ENCODE measurements around the gene CELF5. TPM values are rescaled to one million over a fixed set of nuclear protein-coding genes. Genes with fewer than 3 reads are reported as not detected.

CELF5 gene
- total and polyA plus RNA-seq, 9 donors: 1.3 to 6.4 (median 2.8) TPM

DNA sequence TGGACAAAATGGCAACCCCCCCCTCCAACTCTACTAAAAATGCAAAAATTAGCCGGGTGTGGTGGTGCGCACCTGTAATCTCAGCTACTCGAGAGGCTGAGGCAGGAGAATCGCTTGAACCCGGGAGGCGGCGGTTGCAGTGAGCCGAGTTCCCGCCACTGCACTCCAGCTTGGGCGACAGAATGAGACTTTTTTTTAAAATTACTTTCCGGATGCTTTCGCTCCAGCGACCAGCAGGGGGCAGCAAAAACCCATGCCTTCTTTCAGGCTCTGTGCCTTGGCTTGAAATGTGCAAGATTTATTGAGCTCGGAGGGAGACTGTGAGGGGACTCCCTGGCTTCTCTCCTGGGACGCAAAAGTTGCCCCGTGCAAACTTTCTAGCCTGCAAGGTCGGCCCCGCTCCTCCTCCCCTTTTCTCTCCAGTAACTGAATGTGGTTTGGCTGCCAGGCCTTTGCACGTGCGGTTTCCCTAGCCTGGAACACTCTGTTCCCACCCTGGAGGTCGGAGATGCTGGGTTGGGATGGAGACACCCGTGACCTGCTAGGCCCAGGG is 80.5 kb downstream of the CELF5 start:
- no peak for TF ChIP-seq POLR2A (IDR thresholded peaks at IDR 0.05)
- no peak for TF ChIP-seq EP300 (IDR thresholded peaks at IDR 0.05)
- TF ChIP-seq, protein P1, sequence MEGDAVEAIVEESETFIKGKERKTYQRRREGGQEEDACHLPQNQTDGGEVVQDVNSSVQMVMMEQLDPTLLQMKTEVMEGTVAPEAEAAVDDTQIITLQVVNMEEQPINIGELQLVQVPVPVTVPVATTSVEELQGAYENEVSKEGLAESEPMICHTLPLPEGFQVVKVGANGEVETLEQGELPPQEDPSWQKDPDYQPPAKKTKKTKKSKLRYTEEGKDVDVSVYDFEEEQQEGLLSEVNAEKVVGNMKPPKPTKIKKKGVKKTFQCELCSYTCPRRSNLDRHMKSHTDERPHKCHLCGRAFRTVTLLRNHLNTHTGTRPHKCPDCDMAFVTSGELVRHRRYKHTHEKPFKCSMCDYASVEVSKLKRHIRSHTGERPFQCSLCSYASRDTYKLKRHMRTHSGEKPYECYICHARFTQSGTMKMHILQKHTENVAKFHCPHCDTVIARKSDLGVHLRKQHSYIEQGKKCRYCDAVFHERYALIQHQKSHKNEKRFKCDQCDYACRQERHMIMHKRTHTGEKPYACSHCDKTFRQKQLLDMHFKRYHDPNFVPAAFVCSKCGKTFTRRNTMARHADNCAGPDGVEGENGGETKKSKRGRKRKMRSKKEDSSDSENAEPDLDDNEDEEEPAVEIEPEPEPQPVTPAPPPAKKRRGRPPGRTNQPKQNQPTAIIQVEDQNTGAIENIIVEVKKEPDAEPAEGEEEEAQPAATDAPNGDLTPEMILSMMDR (IDR thresholded peaks at IDR 0.05): peak; percentile 87 to 91 (median 87)
- Histone ChIP-seq H3K4me3 (no peak overlapping the region), H3K27ac (no peak overlapping the region), H3K36me3 (no peaks in the 10 kb centered on the region), H3K9me3 (peaks cover 0 to 4% of the 10 kb centered on the region in 2 donors), H3K27me3 (no peaks in the 10 kb centered on the region), H3K4me1 (ENCODE audit: insufficient read depth) (peaks cover 1% of the 10 kb centered on the region)
- DNase-seq: peak; percentile 67 to 86 (median 82)
- intact Hi-C loops (cut with DNase I): loop anchor here in 2 of 4 donors (5.0 kb wide), 1 partner anchor 312 kb away; no protein-coding TSS in a partner anchor
- 3 to 4% (median 3%) methylated on average over 22 of the region's 22 CpGs for WGBS, 3 donors

- Histone ChIP-seq H3K9me3 (no peaks in the 10 kb centered on the region), H3K27ac (no peak overlapping the region), H3K4me3 (no peak overlapping the region), H3K27me3 (no peaks in the 10 kb centered on the region), H3K36me3 (no peaks in the 10 kb centered on the region), H3K4me1 (ENCODE audit: insufficient read depth) (peaks cover 1% of the 10 kb centered on the region)
- WGBS, 3 donors: 41 to 50% (median 49%) methylated on average over 1 of the region's 1 CpG
- DNase-seq: no peak
- TF ChIP-seq POLR2A (IDR thresholded peaks at IDR 0.05) (no peak), EP300 (IDR thresholded peaks at IDR 0.05) (no peak)
- TF ChIP-seq, protein P1 (IDR thresholded peaks at IDR 0.05): no peak
- intact Hi-C loops (cut with DNase I): loop anchor here in 2 of 4 donors (5.0 kb wide), 2 partner anchors 168 to 308 kb away; no protein-coding TSS in a partner anchor
These were observed 85.3 kb downstream of the CELF5 start for GRCh38 chr19:3309724-3310123.

DNA sequence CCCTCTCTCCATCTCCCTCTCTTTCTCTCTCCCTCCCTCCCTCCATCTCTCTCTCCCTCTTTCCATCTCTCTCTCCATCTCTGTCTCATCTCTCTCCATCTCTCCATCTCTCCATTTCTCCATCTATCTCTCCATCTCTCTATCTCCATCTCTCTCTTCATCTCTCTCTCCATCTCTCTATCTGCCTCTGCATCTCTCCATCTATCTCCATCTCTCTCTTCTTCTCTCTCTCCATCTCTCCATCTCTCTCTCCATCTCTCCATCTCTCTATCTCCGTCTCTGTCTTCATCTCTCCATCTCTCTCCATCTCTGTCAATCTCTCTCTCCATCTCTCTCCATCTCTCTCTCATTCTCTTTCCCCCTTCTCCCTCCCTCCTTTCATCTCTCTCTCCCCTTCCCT is 85.8 kb downstream of the CELF5 start:
- Histone ChIP-seq H3K36me3 (no peaks in the 10 kb centered on the region), H3K9me3 (no peaks in the 10 kb centered on the region), H3K4me1 (ENCODE audit: insufficient read depth) (no peaks in the 10 kb centered on the region), H3K27me3 (no peaks in the 10 kb centered on the region), H3K4me3 (no peak overlapping the region), H3K27ac (no peak overlapping the region)
- TF ChIP-seq, protein P1 (IDR thresholded peaks at IDR 0.05): no peak
- TF ChIP-seq EP300 (IDR thresholded peaks at IDR 0.05): no peak
- TF ChIP-seq POLR2A (IDR thresholded peaks at IDR 0.05): no peak
- 65 to 82% (median 70%) methylated on average over 1 of the region's 1 CpG for WGBS, 3 donors
- DNase-seq: no peak
- intact Hi-C loops (cut with DNase I): loop anchor here in 1 of 4 donors (5.0 kb wide), 1 partner anchor 167 kb away; no protein-coding TSS in a partner anchor

GRCh38 chr19:3310711-3311110 is 86.2 kb downstream of the CELF5 start:
- Histone ChIP-seq H3K27me3 (no peaks in the 10 kb centered on the region), H3K9me3 (no peaks in the 10 kb centered on the region), H3K4me1 (ENCODE audit: insufficient read depth) (no peaks in the 10 kb centered on the region), H3K27ac (no peak overlapping the region), H3K4me3 (no peak overlapping the region), H3K36me3 (no peaks in the 10 kb centered on the region)
- no peak for DNase-seq
- TF ChIP-seq EP300 (IDR thresholded peaks at IDR 0.05): no peak
- TF ChIP-seq POLR2A (IDR thresholded peaks at IDR 0.05): no peak
- TF ChIP-seq, protein P1 (IDR thresholded peaks at IDR 0.05): no peak
- intact Hi-C loops (cut with DNase I): loop anchor here in 1 of 4 donors (5.0 kb wide), 1 partner anchor 167 kb away; no protein-coding TSS in a partner anchor

All from ovary (tissue), 9 donors.